ENCODE results near the gene SUCO. TPM values are rescaled to one million over a fixed set of nuclear protein-coding genes. Genes with fewer than 3 reads are reported as not detected.

Gene SUCO
- polyA plus RNA-seq, 1 donor (not counting 4 experiments of a cell fraction or from before 2014, with no cell fraction given) = 13.8 TPM

DNA sequence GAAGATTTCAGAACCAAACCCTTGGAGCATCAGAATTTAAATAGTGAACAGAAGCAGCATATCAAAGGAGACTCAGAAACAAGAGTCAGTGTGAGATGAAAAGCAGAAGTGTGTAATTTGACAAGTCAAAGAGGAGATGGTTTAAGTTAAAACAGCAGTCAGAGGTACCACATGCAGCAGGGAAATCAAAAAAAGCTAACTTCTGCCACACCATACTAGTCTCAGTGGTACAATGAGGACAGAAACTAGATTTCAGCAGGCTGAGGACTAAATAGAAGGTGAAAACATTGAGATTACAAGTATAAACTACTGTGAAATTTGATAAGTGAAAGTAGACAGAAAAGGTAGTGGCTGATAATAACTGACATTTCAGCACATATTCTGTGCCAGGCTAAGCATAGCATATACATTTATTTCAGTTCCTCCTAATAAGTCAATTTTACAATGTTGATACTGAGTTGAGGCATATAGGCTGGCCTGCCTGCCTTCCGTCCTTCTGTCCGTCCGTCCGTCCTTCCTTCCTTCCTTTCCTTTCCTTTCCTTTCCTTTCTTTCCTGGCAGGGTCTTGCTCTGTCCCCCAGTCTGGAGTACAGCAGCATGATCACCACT is 12.6 kb downstream of the SUCO start:
- H3K4me3 ChIP-seq (ENCODE audit: control insufficient read depth in 2 of 3, extremely low read depth in 1 of 3, insufficient read depth in 2 of 3, low read depth in 1 of 3, low read length in 3 of 3) = no peak overlapping the region
- dilution Hi-C loops (cut with MboI; ENCODE audit: extremely low pct_ligation_motif_present, low sequenced_read_pairs) = no loop called here
- DNase-seq (ENCODE audit: low read depth, low spot score) (no peak), FAIRE-seq (no peak)
- H3K4me1 ChIP-seq (ENCODE audit: control insufficient read depth, extremely low read depth, insufficient read depth, low read length) = peaks cover 4% of the 10 kb centered on the region
- H3K79me2 ChIP-seq (ENCODE audit: control insufficient read depth, insufficient read depth, low read length) = peaks cover 91% of the 10 kb centered on the region
- TF ChIP-seq EZH2 (IDR thresholded peaks at IDR 0.05; ENCODE audit: low read length) = no peak
- TF ChIP-seq, protein P1, sequence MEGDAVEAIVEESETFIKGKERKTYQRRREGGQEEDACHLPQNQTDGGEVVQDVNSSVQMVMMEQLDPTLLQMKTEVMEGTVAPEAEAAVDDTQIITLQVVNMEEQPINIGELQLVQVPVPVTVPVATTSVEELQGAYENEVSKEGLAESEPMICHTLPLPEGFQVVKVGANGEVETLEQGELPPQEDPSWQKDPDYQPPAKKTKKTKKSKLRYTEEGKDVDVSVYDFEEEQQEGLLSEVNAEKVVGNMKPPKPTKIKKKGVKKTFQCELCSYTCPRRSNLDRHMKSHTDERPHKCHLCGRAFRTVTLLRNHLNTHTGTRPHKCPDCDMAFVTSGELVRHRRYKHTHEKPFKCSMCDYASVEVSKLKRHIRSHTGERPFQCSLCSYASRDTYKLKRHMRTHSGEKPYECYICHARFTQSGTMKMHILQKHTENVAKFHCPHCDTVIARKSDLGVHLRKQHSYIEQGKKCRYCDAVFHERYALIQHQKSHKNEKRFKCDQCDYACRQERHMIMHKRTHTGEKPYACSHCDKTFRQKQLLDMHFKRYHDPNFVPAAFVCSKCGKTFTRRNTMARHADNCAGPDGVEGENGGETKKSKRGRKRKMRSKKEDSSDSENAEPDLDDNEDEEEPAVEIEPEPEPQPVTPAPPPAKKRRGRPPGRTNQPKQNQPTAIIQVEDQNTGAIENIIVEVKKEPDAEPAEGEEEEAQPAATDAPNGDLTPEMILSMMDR (optimal IDR thresholded peaks at IDR 0.05 in 1 of 3, IDR thresholded peaks at IDR 0.05 in 1 of 3, conservative IDR thresholded peaks at IDR 0.05 in 1 of 3; ENCODE audit: extremely low read depth in 1 of 3, insufficient read depth in 2 of 3, low read length in 3 of 3) = no peak
- H4K20me1 ChIP-seq (ENCODE audit: control insufficient read depth, extremely low read depth, insufficient read depth, low read length) = peaks cover 2% of the 10 kb centered on the region
- no peaks in the 10 kb centered on the region for H3K9me3 ChIP-seq (ENCODE audit: control insufficient read depth, low read depth, low read length)
- no peaks in the 10 kb centered on the region for H3K36me3 ChIP-seq (ENCODE audit: control insufficient read depth in 2 of 2, extremely low read depth in 1 of 2, insufficient read depth in 2 of 2, low read length in 2 of 2)
- no peaks in the 10 kb centered on the region for H3K27me3 ChIP-seq (ENCODE audit: control insufficient read depth, extremely low read depth, insufficient read depth, low read length)
- H3K9ac ChIP-seq (ENCODE audit: control insufficient read depth, extremely low read depth, insufficient read depth, low read length) = no peak overlapping the region
- H2AFZ ChIP-seq (ENCODE audit: control insufficient read depth, low read length) = no peak overlapping the region
- H3K4me2 ChIP-seq (ENCODE audit: control insufficient read depth, extremely low read depth, insufficient read depth, low read depth, low read length) = no peak overlapping the region
- H3K9me1 ChIP-seq (ENCODE audit: control insufficient read depth, extremely low read depth, insufficient read depth, low read length) = no peaks in the 10 kb centered on the region
- no peak overlapping the region for H3K27ac ChIP-seq (ENCODE audit: control insufficient read depth, insufficient read depth, low read length)

DNA sequence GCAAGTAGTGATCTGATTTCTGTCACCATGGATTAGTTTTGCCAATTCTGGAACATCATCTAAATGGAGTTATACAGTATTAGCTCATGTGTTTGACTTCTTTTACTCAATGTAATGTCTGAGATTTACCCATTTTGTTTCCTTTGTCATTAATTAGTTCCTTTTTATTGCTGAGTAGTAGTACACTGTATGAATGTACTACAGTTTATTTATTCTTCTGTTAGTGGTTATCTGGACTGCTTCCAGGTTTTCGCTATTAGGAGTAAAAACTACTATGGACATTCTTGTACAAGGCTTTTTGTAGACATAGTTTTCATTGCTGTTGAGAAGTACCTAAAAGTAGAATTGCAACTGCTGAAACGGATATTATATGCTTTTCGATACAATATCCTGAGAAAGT is 14.1 kb downstream of the SUCO start:
- Histone ChIP-seq H3K9me1 (ENCODE audit: control insufficient read depth, extremely low read depth, insufficient read depth, low read length) (no peaks in the 10 kb centered on the region), H4K20me1 (ENCODE audit: control insufficient read depth, extremely low read depth, insufficient read depth, low read length) (peaks cover 2% of the 10 kb centered on the region), H3K4me2 (ENCODE audit: control insufficient read depth, extremely low read depth, insufficient read depth, low read depth, low read length) (no peak overlapping the region), H3K9ac (ENCODE audit: control insufficient read depth, extremely low read depth, insufficient read depth, low read length) (no peak overlapping the region), H3K9me3 (ENCODE audit: control insufficient read depth, low read depth, low read length) (no peaks in the 10 kb centered on the region), H3K4me1 (ENCODE audit: control insufficient read depth, extremely low read depth, insufficient read depth, low read length) (peaks cover 4% of the 10 kb centered on the region), H3K27ac (ENCODE audit: control insufficient read depth, insufficient read depth, low read length) (no peak overlapping the region), H3K27me3 (ENCODE audit: control insufficient read depth, extremely low read depth, insufficient read depth, low read length) (no peaks in the 10 kb centered on the region), H3K79me2 (ENCODE audit: control insufficient read depth, insufficient read depth, low read length) (peaks cover 86% of the 10 kb centered on the region), H3K36me3 (ENCODE audit: control insufficient read depth in 2 of 2, extremely low read depth in 1 of 2, insufficient read depth in 2 of 2, low read length in 2 of 2) (no peaks in the 10 kb centered on the region), H3K4me3 (ENCODE audit: control insufficient read depth in 2 of 3, extremely low read depth in 1 of 3, insufficient read depth in 2 of 3, low read depth in 1 of 3, low read length in 3 of 3) (no peak overlapping the region), H2AFZ (ENCODE audit: control insufficient read depth, low read length) (no peak overlapping the region)
- dilution Hi-C loops (cut with MboI; ENCODE audit: extremely low pct_ligation_motif_present, low sequenced_read_pairs) = no loop called here
- no peak for DNase-seq (ENCODE audit: low read depth, low spot score)
- TF ChIP-seq, protein P1 (optimal IDR thresholded peaks at IDR 0.05 in 1 of 3, IDR thresholded peaks at IDR 0.05 in 1 of 3, conservative IDR thresholded peaks at IDR 0.05 in 1 of 3; ENCODE audit: extremely low read depth in 1 of 3, insufficient read depth in 2 of 3, low read length in 3 of 3) = no peak
- TF ChIP-seq EZH2 (IDR thresholded peaks at IDR 0.05; ENCODE audit: low read length) = no peak
- FAIRE-seq = no peak

All from keratinocyte (primary cell).